ENCODE data around the gene LIMD2. TPM values are rescaled to one million over a fixed set of nuclear protein-coding genes. Genes with fewer than 3 reads are reported as not detected.
A peak's percentile ranks its signal among the peaks of the same experiment; 100 is the strongest.

LIMD2 gene
- total and polyA plus RNA-seq, 2 experiments from 2014 or later: 98.8 to 105 TPM

- TF ChIP-seq ZNF462 (CRISPR knock-in tag; IDR thresholded peaks at IDR 0.05): no peak
Measured at GRCh38 chr17:63647936-63648335, 52.0 kb downstream of the LIMD2 start (continued).

GRCh38 chr17:63647065-63647725 lies 52.7 kb downstream of the LIMD2 start:
- no peak overlapping the region for H3K4me3 Mint-ChIP-seq
- peaks cover 15% of the 10 kb centered on the region for H3K4me1 Mint-ChIP-seq
- TF ChIP-seq NANOG (IDR thresholded peaks at IDR 0.05; ENCODE audit: borderline replicate concordance) (no peak), ETS1 (IDR thresholded peaks at IDR 0.05) (no peak), ZNF114 (CRISPR knock-in tag; IDR thresholded peaks at IDR 0.05) (no peak), ZNF331 (CRISPR knock-in tag; IDR thresholded peaks at IDR 0.05; ENCODE audit: low read depth) (no peak)
- H3K9me3 Mint-ChIP-seq: no peaks in the 10 kb centered on the region; the same call in 2 of the 3 replicates
- Histone ChIP-seq H3K27me3 (ENCODE audit: insufficient read depth) (no peaks in the 10 kb centered on the region), H4K20me1 (replicated peaks; ENCODE audit: insufficient read depth) (no peaks in the 10 kb centered on the region; the same call in 1 of the 2 replicates), H3K79me2 (replicated peaks; ENCODE audit: insufficient read depth) (0 out of 2 replicates have a peak, but pooled peaks cover 6% of the 10 kb centered on the region), H2AFZ (no peak overlapping the region), H3K4me1 (ENCODE audit: insufficient read depth) (peaks cover 18% of the 10 kb centered on the region; the same call in 1 of the 2 replicates), H3K9me2 (ENCODE audit: insufficient read depth) (no peaks in the 10 kb centered on the region), H3K4me3 (no peak overlapping the region), H3F3A (replicated peaks; ENCODE audit: low read depth) (no peaks in the 10 kb centered on the region), H3K36me3 (ENCODE audit: insufficient read depth) (no peaks in the 10 kb centered on the region), H3K27ac (ENCODE audit: low read depth) (0 out of 2 replicates have a peak overlapping the region, but pooled peaks have one; percentile 6), H3K4me2 (peak overlapping the region; percentile 68)
- ATAC-seq (peak; percentile 61), DNase-seq (ENCODE audit: low spot score) (no peak)
- 0 out of 2 replicates have a peak overlapping the region, but pooled peaks have one; percentile 9 for H3K27ac Mint-ChIP-seq
- H3K27me3 Mint-ChIP-seq (ENCODE audit: insufficient read depth, low read depth, poor library complexity): no peaks in the 10 kb centered on the region
- H3K36me3 Mint-ChIP-seq (ENCODE audit: low read depth): 0 out of 3 replicates have a peak, but pooled peaks cover 5% of the 10 kb centered on the region
